ENCODE data around the gene LRIG1.

DNA sequence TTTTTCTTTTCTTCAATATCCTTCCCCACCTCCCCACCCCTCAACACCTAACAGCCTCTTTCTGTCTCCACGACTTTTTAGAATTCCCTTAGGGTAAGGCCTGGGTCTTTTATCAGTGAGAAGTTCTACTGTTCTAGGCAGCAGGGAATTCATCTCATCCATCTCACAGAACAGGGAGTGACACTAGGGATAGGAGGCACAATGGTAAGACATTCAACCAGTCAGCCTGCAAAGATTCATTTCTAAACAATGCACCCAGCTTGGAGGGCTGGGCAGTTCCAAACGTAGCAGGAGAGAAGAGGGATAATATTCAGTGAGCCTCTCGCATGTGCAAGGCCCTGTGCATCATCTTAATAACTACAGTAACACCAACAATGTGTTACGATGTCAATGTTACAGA is 43.6 kb downstream of the LRIG1 start:
- TF ChIP-seq, protein P1, sequence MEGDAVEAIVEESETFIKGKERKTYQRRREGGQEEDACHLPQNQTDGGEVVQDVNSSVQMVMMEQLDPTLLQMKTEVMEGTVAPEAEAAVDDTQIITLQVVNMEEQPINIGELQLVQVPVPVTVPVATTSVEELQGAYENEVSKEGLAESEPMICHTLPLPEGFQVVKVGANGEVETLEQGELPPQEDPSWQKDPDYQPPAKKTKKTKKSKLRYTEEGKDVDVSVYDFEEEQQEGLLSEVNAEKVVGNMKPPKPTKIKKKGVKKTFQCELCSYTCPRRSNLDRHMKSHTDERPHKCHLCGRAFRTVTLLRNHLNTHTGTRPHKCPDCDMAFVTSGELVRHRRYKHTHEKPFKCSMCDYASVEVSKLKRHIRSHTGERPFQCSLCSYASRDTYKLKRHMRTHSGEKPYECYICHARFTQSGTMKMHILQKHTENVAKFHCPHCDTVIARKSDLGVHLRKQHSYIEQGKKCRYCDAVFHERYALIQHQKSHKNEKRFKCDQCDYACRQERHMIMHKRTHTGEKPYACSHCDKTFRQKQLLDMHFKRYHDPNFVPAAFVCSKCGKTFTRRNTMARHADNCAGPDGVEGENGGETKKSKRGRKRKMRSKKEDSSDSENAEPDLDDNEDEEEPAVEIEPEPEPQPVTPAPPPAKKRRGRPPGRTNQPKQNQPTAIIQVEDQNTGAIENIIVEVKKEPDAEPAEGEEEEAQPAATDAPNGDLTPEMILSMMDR (IDR thresholded peaks at IDR 0.05): no peak
- no peak for TF ChIP-seq POLR2AphosphoS5 (IDR thresholded peaks at IDR 0.05; ENCODE audit: low read depth, low read length)
- TF ChIP-seq, protein P2, sequence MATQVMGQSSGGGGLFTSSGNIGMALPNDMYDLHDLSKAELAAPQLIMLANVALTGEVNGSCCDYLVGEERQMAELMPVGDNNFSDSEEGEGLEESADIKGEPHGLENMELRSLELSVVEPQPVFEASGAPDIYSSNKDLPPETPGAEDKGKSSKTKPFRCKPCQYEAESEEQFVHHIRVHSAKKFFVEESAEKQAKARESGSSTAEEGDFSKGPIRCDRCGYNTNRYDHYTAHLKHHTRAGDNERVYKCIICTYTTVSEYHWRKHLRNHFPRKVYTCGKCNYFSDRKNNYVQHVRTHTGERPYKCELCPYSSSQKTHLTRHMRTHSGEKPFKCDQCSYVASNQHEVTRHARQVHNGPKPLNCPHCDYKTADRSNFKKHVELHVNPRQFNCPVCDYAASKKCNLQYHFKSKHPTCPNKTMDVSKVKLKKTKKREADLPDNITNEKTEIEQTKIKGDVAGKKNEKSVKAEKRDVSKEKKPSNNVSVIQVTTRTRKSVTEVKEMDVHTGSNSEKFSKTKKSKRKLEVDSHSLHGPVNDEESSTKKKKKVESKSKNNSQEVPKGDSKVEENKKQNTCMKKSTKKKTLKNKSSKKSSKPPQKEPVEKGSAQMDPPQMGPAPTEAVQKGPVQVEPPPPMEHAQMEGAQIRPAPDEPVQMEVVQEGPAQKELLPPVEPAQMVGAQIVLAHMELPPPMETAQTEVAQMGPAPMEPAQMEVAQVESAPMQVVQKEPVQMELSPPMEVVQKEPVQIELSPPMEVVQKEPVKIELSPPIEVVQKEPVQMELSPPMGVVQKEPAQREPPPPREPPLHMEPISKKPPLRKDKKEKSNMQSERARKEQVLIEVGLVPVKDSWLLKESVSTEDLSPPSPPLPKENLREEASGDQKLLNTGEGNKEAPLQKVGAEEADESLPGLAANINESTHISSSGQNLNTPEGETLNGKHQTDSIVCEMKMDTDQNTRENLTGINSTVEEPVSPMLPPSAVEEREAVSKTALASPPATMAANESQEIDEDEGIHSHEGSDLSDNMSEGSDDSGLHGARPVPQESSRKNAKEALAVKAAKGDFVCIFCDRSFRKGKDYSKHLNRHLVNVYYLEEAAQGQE (IDR thresholded peaks at IDR 0.05; ENCODE audit: insufficient read depth in 1 of 2, low read depth in 2 of 2, low read length in 1 of 2): no peak

Measured in Panc1 (cell line).